Glomerular visceral epithelial cell (primary cell): Measurements from ENCODE around the gene RPL36A.

ENCODE experiments used
- DNase-seq: peaks from one replicate; pipeline ENCODE4 v3.0.0-alpha.2; 2016; ENCODE audit errors: extremely low spot score

RPL36A gene

DNA sequence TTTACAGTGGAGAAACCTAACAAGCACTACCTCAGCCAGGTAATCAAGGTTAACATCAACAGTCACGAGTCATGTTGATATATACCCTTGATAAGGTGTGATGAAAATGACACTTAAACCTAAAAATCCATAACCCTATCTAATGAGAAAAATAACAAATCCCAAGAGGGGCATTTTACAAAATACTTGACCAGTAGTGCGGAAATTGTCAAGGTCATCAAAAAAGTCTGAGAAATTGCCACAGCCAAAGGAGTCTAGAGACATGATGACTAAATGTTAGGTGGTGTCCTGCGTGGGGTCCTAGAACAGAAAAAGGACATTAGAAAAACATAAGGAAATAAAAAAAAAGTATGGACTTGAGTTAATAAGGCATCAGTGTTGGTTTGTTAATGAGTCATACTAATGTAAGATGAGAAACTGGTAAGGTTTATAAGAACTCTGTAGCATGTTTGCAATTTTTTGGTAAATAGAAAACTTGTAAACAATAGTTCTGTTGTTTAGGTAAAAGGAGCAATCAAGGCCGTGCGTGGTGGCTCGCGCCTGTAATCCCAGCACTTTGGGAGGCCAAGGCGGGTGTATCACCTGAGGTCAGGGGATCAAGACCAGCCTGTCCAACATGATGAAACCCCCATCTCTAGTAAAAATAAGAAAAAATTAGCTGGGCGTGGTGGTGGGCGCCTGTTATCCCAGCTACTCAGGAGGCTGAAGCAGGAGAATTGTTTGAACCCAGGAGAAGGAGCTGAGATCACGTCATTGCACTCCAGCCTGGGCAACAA, 2.9 kb downstream of the RPL36A start:
- DNase-seq = no peak

DNA sequence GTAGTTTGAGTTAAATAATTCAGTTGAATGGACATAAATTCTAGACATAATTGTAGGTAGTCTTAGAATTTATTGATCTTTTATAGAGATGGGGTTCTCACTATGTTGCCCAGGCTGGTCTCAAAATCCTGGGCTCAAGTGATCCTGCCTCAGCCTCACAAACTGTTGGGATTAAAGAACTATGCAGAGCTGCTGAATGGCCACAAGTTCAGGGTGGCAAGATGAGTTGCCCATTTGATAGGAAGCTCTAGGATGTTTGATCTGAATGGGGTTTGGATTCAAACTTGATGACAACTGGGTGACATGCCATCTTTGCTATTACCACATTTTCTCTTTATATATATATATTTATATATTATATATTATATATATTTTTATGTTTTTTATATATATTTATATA, 3.6 kb downstream of the RPL36A start:
- no peak for DNase-seq

GRCh38 chrX:101395789-101396188, 5.0 kb downstream of the RPL36A start:
- DNase-seq = no peak

GRCh38 chrX:101397779-101398178, 7.0 kb downstream of the RPL36A start:
- DNase-seq = no peak

- no peak for DNase-seq
Observed at GRCh38 chrX:101398694-101399093, 7.9 kb downstream of the RPL36A start.

DNA sequence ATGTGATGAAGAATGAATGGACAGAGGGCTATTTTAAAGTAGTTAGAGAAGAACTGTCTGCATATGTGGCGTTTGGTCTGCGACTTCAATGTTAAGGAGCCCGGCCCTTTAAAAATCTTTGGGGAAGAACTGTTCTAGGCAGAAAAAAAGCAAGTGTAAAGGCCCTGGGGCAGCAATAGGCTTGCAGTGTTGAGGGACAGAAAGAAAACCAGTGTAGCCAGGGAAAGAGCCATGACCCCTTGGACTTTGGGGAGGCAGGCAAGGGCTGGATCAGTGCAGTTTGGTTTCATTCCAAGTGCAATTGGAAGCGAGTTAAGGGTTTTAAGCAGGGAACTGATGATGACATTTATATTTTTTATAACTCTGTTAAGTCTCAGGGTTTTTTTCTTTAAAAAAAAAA, 9.0 kb downstream of the RPL36A start:
- no peak for DNase-seq

- no peak for DNase-seq
Observed at GRCh38 chrX:101407167-101407747, 16.4 kb downstream of the RPL36A start.

DNA sequence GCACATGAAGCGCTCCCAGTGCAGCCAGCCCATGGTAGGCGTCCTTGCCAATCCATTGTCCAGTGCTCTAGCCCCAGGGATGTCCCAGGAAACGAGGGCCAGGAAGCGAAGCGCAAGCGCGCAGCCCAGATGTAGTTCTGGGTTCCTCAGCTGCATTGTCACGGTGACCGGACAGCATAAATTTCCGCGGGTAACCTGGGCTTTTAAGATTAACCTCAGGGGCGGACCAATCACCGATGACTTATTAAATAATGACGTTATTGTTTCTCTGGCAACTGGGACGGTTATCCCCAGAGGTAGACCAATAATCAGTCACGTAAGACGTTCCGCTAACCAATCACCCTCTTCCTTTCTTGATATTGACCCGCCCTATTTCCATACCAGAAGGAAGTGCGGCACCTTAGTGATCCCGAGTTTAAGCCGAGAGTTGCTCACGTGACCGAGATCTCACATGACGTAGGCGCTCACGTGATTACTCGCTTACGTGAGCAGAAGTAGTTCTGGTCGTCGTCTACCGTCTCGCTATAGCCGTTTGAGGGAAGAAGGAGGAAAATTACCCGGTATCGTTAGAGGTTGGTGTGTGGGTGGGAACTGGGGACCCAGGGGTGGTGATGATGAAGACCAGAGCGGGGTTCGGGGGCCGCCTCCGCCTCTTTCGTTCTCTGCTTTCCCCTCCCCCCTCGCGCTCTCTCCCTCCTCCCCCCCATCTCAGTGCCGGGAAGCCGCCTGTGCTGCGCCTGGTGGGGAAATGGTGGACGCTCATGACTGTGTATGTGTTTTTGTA, 17.1 kb downstream of the RPL36A start, which contains the start of the genes GLA and HNRNPH2:
GLA (minus strand) TSS at position 178 of the 784 bp plus-strand sequence; CDS start at position 156, 22 bp downstream.
HNRNPH2 (plus strand) TSS at position 475 of the 784 bp plus-strand sequence. CDS start 3,767 bp downstream, outside the sequence.
- DNase-seq = peak; percentile 97

- DNase-seq = no peak
Observed at GRCh38 chrX:101408532-101408841, 17.7 kb downstream of the RPL36A start.

GRCh38 chrX:101409043-101409442, 18.2 kb downstream of the RPL36A start:
- no peak for DNase-seq

DNA sequence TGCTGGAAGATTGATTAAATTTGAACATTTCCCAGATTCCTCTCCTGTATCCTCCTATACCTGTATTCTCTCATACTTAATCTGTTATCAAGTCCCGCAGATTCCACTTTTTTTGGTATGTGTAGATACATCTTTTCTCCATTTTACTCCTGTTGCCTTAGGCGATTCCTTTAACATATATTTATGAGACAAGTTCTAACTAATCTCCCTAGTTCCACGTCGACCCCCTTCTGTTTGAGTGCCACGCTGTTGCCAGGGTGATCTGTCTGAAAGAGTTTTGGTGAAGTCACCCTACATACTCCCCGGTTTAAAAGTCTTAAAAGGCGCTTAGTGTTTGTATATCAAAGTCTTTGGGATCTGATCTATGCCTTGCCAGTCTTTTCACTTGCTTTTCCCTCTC, 19.6 kb downstream of the RPL36A start:
- no peak for DNase-seq

- no peak for DNase-seq
Observed at GRCh38 chrX:101411984-101412383, 21.2 kb downstream of the RPL36A start.

DNA sequence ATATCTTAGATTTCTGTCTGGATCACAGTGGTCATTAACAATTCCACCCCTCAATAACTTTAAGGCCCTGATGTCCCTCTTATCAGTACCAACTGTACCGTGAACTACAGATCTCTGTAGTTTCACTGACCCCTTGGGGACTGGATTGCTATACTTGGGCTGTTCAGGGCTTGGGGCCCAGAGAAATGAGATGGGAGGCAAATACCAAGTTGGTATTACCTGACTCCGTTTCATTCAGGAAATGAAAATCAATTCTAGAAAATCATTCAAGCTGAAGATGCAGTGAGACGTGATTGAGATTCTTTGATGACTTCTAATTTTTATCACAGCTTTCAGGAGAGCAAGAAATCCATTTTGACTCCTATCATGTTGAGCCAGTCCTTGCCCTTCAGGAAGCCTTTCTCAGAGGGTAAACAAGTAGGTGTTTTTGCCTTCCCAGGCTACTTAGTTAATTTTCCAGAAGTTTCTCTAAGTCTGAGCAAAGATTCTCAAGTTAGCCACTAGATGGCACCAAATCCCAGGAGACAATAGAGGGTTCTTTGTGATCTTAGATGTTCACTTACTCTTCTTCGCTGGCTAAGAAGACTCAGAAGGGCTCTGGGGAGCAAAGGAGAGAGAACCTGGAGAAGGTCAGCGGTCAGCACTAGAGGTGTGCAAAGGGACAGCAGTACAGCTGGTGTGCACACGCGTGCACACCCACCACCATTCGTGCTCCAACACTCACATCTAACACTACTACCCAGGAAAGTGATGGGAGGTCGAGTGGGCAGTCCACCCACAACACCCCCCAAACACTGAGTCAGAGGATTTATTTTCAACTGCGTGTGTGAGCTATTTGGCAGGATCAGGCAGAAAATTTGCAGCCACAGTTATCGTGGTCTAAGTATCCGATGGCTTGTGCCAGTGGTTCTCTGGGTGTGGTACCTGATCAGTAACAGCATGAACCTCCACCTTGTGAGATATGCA, 24.7 kb downstream of the RPL36A start:
- DNase-seq = peak; percentile 59

DNA sequence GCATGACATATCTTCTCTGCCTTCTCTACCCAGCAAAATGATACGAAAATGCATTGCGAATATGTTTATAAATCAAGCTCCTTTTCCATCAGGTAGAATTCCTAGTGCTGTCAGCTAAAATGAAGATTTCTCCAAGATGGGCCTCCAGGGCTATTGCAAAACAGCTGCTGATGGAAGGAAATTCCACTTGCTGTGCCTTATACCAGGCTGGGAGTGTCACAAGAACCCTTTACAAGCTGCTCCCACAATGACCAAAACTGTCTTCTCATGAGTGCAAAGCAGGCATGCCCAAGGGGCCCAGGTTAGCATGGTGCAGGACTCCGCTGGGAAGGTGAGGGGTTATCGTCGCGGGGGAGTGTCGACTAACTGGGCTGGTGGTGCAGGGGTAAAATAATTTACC, 25.9 kb downstream of the RPL36A start:
- no peak for DNase-seq

DNA sequence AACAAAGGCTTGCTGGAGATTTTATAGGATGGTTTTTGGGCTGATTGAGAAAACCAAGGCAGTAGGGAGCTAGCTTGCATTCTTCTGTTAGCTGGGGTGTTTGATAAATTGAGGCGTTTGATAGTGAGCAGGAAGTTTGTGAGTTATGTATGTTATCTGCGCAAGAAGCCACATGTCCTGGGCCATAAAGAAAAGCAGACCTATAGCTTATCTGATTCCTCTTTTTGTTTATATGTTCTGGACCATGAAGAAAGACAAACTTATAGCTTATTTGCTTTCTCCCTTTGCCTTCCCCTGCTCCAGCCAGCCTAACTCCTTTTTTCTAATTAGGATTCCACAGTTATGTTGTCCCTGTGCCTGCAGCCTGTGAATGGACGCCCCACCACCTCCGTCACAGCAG, 26.4 kb downstream of the RPL36A start:
- no peak for DNase-seq

DNA sequence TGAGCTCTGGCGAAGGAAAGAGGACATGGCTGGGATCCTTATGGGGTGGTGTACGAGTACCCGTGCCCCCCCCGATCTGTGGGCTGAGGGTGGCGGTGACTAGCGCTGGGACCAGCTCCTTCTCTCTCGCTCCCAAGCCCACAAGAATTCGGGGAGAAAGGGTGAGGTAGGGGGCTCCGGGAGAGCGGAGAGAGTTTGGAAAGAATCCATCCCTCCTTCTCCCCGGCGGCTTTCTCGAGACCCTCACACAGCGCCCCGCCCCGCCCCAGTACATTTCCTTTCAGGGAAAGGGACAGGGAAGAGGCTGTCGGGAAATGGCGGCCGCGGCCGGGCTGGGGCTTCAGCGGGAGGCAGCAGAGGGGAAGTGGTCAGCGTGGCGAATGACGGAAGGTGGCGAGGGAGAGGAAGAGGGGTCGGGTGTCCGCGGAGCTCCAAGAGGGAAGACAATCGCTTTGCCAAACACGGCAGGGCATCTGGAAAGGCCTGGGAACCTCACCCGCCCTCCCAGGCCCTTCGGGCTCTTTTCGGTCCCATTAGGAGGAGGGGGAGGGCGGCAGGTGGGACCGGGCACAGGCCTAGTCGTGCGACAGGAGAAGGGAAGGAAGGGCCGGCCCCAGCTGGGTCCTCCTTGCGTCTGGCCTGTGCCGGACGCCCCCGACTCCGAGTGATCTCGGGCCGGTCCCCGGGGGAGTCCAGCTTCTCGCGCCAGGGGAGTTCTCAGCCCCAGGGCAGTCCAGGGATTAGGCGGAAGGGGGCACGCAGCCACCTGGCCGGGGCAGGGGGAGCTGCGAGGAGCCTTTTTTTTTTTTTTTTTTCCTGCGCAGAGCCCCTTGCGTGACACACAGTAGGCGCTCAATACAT, 27.4 kb downstream of the RPL36A start:
- DNase-seq = peak; percentile 31

DNA sequence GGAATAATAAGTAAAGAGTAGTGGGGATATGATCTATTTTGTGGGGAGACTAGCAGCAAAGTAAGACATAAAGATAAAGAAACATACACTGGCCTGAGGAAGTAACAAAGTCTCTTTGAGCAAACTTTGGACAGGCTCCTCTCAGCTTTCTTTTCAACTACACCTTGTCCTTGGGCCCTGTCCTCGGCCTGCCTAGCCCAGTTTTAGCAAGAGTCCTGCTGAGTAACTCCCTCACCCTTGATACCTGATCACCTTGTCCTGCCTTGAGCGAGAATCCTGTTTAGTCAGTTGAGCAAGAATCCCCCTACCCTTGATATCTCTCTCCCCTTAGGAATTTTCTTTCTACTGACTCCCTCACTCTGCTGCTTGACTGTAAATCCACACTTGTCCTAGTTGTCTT, 28.7 kb downstream of the RPL36A start:
- no peak for DNase-seq

GRCh38 chrX:101427954-101428353, 37.1 kb downstream of the RPL36A start:
- no peak for DNase-seq

DNA sequence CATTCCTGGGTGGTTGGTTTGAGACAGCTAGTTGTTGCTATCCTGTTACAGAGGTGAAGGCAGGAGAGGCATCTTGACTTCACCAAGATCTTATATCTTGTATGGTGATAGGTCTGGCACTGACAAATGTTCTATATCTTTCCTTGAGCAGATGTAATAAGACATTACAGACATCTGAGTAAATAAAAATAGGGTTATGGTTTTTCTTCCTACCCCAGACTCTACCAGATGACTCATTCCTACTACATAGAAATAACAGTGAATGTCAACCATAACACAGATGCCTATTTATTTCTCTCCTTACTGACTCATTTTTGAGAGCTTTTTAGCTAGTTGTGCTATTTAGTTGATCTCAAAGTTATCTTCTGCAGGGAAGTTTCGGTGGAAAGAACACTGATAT, 39.1 kb downstream of the RPL36A start:
- no peak for DNase-seq

- DNase-seq = peak; percentile 12
Observed at GRCh38 chrX:101430457-101431078, 39.8 kb downstream of the RPL36A start.
